ENCODE data around the gene KITLG. TPM values are rescaled to one million over a fixed set of nuclear protein-coding genes. Genes with fewer than 3 reads are reported as not detected.
A peak's percentile ranks its signal among the peaks of the same experiment; 100 is the strongest.

KITLG gene
- polyA plus RNA-seq, 4 donors = 4.5 to 12.3 (median 7.8) TPM

DNA sequence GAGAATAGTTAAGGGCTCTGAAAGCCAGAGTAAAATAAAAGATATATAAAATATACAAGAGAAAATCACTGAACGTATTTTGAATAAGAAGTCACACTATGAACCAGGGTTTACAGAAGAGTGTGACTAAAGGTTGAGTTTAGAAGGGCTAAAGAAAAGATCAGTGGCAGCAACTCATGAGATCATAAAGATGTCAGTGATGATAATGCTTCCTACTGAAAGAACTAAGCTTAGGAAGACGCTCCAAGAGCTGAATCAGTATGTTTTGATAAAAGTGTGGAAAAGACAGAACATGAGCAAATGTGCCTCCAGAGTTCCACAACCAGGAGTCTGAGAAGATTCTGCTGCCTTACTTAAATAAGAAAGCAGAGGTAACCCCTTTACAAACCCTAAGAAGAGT lies 74.6 kb downstream of the KITLG start:
- Histone ChIP-seq H3K4me1 (ENCODE audit: control insufficient read depth in 3 of 3, insufficient read depth in 2 of 3, low read depth in 1 of 3, low read length in 2 of 3) (peaks cover 0 to 8% (median 2%) of the 10 kb centered on the region in 3 donors), H3K36me3 (ENCODE audit: control insufficient read depth in 3 of 3, insufficient read depth in 2 of 3, low read depth in 1 of 3, low read length in 3 of 3) (peaks cover 0 to 7% (median 0%) of the 10 kb centered on the region in 3 donors), H3K27ac (ENCODE audit: low read depth in 1 of 3, low read length in 2 of 3) (no peak overlapping the region), H3K27me3 (ENCODE audit: control insufficient read depth in 3 of 3, insufficient read depth in 3 of 3, low read length in 3 of 3) (no peaks in the 10 kb centered on the region), H3K9me3 (ENCODE audit: control insufficient read depth in 2 of 2, insufficient read depth in 1 of 2, low read depth in 1 of 2, low read length in 1 of 2) (no peaks in the 10 kb centered on the region), H3K4me3 (ENCODE audit: low read depth in 1 of 3, low read length in 3 of 3) (no peak overlapping the region)
- DNase-seq (no peak), FAIRE-seq (no peak)
- WGBS, 3 donors = 82 to 94% (median 91%) methylated on average over 2 of the region's 2 CpGs

DNA sequence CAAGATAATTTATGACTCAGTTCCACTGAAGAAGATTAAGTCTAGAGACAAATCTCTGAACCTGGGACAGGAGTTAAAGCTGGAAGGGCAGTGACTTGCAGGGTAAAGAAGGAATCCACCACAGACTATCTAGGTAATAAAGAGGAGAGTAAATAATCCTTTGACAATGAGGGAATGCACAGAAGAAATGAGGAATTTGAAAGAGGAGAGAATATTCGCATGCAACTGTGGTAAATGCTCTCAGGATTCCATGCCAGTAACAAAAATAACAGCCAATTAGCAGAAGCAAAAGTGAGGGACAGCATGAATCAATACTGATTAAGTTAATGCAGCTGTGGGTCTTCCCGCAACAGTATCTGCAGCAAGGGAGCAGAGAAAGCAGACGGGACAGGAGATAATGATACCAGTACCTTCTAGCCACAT lies 77.0 kb downstream of the KITLG start:
- Histone ChIP-seq H3K27ac (ENCODE audit: low read depth in 1 of 3, low read length in 2 of 3) (no peak overlapping the region), H3K4me1 (ENCODE audit: control insufficient read depth in 3 of 3, insufficient read depth in 2 of 3, low read depth in 1 of 3, low read length in 2 of 3) (peaks cover 0 to 8% (median 2%) of the 10 kb centered on the region in 3 donors), H3K27me3 (ENCODE audit: control insufficient read depth in 3 of 3, insufficient read depth in 3 of 3, low read length in 3 of 3) (no peaks in the 10 kb centered on the region), H3K9me3 (ENCODE audit: control insufficient read depth in 2 of 2, insufficient read depth in 1 of 2, low read depth in 1 of 2, low read length in 1 of 2) (no peaks in the 10 kb centered on the region), H3K4me3 (ENCODE audit: low read depth in 1 of 3, low read length in 3 of 3) (no peak overlapping the region), H3K36me3 (ENCODE audit: control insufficient read depth in 3 of 3, insufficient read depth in 2 of 3, low read depth in 1 of 3, low read length in 3 of 3) (peaks cover 0 to 7% (median 0%) of the 10 kb centered on the region in 3 donors)
- peak; percentile 14 to 52 for DNase-seq
- WGBS, 3 donors = 78 to 88% (median 84%) methylated on average over 3 of the region's 3 CpGs
- no peak for FAIRE-seq

DNA sequence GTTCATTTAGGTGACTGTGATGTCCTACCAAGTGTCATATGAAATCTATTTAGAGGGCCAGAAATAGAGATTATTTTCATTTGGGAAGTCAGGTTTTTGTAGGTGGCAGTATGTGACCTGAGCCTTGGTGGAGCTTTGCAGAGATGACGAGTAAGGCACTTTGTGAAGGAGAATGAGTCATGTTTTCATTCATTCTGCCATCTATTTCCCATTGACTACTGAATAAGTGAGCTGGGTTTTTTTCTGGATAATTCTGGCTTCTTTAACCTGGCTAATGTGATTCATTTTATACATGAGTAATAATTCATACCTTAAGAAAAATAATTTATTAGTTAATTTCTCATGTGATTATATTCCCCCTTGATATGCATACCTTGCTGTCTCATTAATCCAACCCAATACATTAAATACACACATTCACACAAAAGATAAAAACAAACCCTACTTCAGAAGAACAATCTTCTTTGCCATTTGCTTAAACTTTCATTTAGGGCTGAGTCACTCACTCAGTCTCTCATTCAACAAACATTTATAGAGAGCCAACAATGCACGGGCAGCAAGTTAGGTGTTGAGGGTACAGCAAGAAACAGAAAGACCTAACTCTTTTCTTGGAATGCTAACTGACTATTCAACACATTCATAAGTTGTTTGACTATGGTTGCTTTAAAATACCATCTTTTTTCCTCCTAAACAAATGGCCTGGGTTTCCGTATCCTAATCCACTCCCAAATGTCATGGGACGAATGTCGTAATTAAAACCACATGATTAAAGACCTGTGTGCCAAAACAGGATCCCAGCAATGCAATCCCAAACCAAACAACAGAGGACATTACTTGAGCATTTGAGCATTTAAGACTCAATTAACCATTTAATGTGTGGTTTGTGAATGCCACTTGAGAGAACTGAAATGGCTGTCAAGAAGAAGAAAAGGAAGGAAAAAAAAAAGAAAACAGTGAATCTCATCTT lies 78.0 kb downstream of the KITLG start:
- no peaks in the 10 kb centered on the region for H3K27me3 ChIP-seq (ENCODE audit: control insufficient read depth in 3 of 3, insufficient read depth in 3 of 3, low read length in 3 of 3)
- no peak for FAIRE-seq
- H3K36me3 ChIP-seq (ENCODE audit: control insufficient read depth in 3 of 3, insufficient read depth in 2 of 3, low read depth in 1 of 3, low read length in 3 of 3) = peaks cover 0 to 7% (median 0%) of the 10 kb centered on the region in 3 donors
- no peak overlapping the region for H3K4me3 ChIP-seq (ENCODE audit: low read depth in 1 of 3, low read length in 3 of 3)
- WGBS, 3 donors = 82 to 91% (median 88%) methylated on average over 5 of the region's 5 CpGs
- H3K27ac ChIP-seq (ENCODE audit: low read depth in 1 of 3, low read length in 2 of 3) = no peak overlapping the region
- no peaks in the 10 kb centered on the region for H3K9me3 ChIP-seq (ENCODE audit: control insufficient read depth in 2 of 2, insufficient read depth in 1 of 2, low read depth in 1 of 2, low read length in 1 of 2)
- peaks cover 0 to 8% (median 2%) of the 10 kb centered on the region in 3 donors for H3K4me1 ChIP-seq (ENCODE audit: control insufficient read depth in 3 of 3, insufficient read depth in 2 of 3, low read depth in 1 of 3, low read length in 2 of 3)
- no peak for DNase-seq

DNA sequence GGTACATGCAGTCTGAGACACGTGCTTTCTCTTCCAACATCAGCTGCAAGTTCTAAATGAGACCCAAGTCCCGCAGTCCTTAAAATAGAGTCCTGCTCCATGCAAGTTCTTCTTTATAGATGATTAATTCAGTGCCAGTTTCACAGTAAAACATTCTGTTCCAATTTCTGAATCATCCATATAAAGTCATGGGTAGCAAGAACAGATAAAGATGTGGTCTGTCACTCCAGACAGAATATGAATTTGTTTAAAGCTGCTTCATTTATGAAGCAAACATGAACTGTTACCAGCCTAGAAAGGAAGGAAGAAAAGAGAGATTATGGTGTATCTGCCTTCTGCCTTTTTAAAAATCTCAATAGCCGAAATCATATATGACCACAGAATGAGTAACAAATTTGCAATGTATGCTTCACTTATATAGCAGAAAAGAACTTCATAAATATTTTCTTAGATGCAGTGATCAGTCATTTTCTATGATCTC lies 83.3 kb downstream of the KITLG start:
- Histone ChIP-seq H3K27ac (ENCODE audit: low read depth in 1 of 3, low read length in 2 of 3) (no peak overlapping the region), H3K4me3 (ENCODE audit: low read depth in 1 of 3, low read length in 3 of 3) (no peak overlapping the region), H3K9me3 (ENCODE audit: control insufficient read depth in 2 of 2, insufficient read depth in 1 of 2, low read depth in 1 of 2, low read length in 1 of 2) (no peaks in the 10 kb centered on the region), H3K27me3 (ENCODE audit: control insufficient read depth in 3 of 3, insufficient read depth in 3 of 3, low read length in 3 of 3) (no peaks in the 10 kb centered on the region), H3K4me1 (ENCODE audit: control insufficient read depth in 3 of 3, insufficient read depth in 2 of 3, low read depth in 1 of 3, low read length in 2 of 3) (no peaks in the 10 kb centered on the region), H3K36me3 (ENCODE audit: control insufficient read depth in 3 of 3, insufficient read depth in 2 of 3, low read depth in 1 of 3, low read length in 3 of 3) (peaks cover 0 to 2% (median 0%) of the 10 kb centered on the region in 3 donors)
- no peak for DNase-seq
- 78 to 86% (median 85%) methylated on average over 3 of the region's 3 CpGs for WGBS, 3 donors
- no peak for FAIRE-seq

DNA sequence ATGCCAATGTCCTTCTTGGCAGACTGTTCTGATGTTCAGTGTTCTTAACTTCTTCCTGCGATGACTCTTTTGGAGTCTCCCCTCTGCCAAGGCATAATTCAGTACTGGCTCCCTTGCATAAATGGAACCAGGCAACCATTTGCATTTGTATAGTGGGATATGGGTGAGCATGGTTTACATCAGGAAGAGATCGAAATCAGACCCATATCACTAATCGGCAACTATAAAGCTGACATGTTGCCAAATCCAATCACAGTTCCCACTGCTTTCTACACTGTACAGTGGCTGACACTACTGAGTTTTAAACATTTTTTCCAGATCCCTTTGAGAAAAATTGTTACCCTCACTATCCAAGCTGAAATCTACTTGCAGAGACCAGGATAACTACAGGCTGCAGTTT lies 83.8 kb downstream of the KITLG start:
- no peaks in the 10 kb centered on the region for H3K4me1 ChIP-seq (ENCODE audit: control insufficient read depth in 3 of 3, insufficient read depth in 2 of 3, low read depth in 1 of 3, low read length in 2 of 3)
- H3K36me3 ChIP-seq (ENCODE audit: control insufficient read depth in 3 of 3, insufficient read depth in 2 of 3, low read depth in 1 of 3, low read length in 3 of 3) = peaks cover 0 to 2% (median 0%) of the 10 kb centered on the region in 3 donors
- no peak overlapping the region for H3K4me3 ChIP-seq (ENCODE audit: low read depth in 1 of 3, low read length in 3 of 3)
- no peaks in the 10 kb centered on the region for H3K27me3 ChIP-seq (ENCODE audit: control insufficient read depth in 3 of 3, insufficient read depth in 3 of 3, low read length in 3 of 3)
- H3K27ac ChIP-seq (ENCODE audit: low read depth in 1 of 3, low read length in 2 of 3) = no peak overlapping the region
- 90 to 96% (median 92%) methylated on average over 3 of the region's 3 CpGs for WGBS, 3 donors
- DNase-seq (no peak), FAIRE-seq (no peak)
- no peaks in the 10 kb centered on the region for H3K9me3 ChIP-seq (ENCODE audit: control insufficient read depth in 2 of 2, insufficient read depth in 1 of 2, low read depth in 1 of 2, low read length in 1 of 2)

DNA sequence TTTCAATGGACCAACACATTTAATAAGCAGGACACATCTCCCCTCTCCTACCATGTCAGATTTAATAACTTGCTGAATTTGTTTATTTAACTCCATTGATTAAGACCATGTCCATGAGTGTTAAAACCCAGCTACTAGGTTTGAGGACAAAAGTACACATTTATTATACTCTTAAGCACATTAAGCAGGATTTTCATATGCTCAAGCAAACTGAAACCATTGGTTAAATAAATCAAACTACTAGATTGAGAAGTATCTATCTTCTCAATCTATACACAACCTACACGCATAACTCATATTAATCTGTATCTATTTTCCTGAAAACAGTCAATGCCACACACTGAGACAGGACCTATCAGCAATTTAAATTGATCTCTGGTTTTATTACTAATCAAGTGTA lies 85.2 kb downstream of the KITLG start:
- H3K4me3 ChIP-seq (ENCODE audit: low read depth in 1 of 3, low read length in 3 of 3) = no peak overlapping the region
- 93 to 97% (median 95%) methylated on average over 1 of the region's 1 CpG for WGBS, 3 donors
- no peaks in the 10 kb centered on the region for H3K4me1 ChIP-seq (ENCODE audit: control insufficient read depth in 3 of 3, insufficient read depth in 2 of 3, low read depth in 1 of 3, low read length in 2 of 3)
- no peaks in the 10 kb centered on the region for H3K27me3 ChIP-seq (ENCODE audit: control insufficient read depth in 3 of 3, insufficient read depth in 3 of 3, low read length in 3 of 3)
- no peaks in the 10 kb centered on the region for H3K9me3 ChIP-seq (ENCODE audit: control insufficient read depth in 2 of 2, insufficient read depth in 1 of 2, low read depth in 1 of 2, low read length in 1 of 2)
- DNase-seq (no peak), FAIRE-seq (no peak)
- peaks cover 0 to 2% (median 0%) of the 10 kb centered on the region in 3 donors for H3K36me3 ChIP-seq (ENCODE audit: control insufficient read depth in 3 of 3, insufficient read depth in 2 of 3, low read depth in 1 of 3, low read length in 3 of 3)
- H3K27ac ChIP-seq (ENCODE audit: low read depth in 1 of 3, low read length in 2 of 3) = no peak overlapping the region

- Histone ChIP-seq H3K4me3 (ENCODE audit: low read depth in 1 of 3, low read length in 3 of 3) (no peak overlapping the region), H3K4me1 (ENCODE audit: control insufficient read depth in 3 of 3, insufficient read depth in 2 of 3, low read depth in 1 of 3, low read length in 2 of 3) (no peaks in the 10 kb centered on the region), H3K36me3 (ENCODE audit: control insufficient read depth in 3 of 3, insufficient read depth in 2 of 3, low read depth in 1 of 3, low read length in 3 of 3) (peaks cover 0 to 2% (median 0%) of the 10 kb centered on the region in 3 donors), H3K9me3 (ENCODE audit: control insufficient read depth in 2 of 2, insufficient read depth in 1 of 2, low read depth in 1 of 2, low read length in 1 of 2) (no peaks in the 10 kb centered on the region), H3K27me3 (ENCODE audit: control insufficient read depth in 3 of 3, insufficient read depth in 3 of 3, low read length in 3 of 3) (no peaks in the 10 kb centered on the region), H3K27ac (ENCODE audit: low read depth in 1 of 3, low read length in 2 of 3) (no peak overlapping the region)
- FAIRE-seq (peak; percentile 10), DNase-seq (no peak)
- WGBS, 3 donors = 83 to 90% (median 84%) methylated on average over 1 of the region's 1 CpG
Measured at GRCh38 chr12:88494520-88494919, 85.8 kb downstream of the KITLG start.

DNA sequence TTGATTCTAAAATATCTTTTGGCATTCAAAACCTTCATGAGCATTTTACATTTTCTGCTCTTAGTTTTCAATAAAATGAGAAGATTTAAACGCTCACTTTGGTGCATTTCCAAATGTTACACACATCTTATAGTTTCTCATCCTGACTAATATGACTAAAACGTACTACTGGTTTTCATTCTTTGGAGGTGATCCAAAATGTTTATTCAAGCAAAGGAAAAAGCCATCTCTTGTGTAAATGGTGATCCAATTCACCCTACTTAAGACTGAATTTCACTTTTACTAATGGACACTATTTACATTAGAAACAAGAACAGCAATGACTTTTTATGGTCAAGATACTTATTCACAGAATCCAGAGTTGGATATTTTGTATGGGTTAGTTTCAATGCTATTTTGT lies 86.6 kb downstream of the KITLG start:
- H3K36me3 ChIP-seq (ENCODE audit: control insufficient read depth in 3 of 3, insufficient read depth in 2 of 3, low read depth in 1 of 3, low read length in 3 of 3) = peaks cover 0 to 2% (median 0%) of the 10 kb centered on the region in 3 donors
- DNase-seq = no peak
- no peak overlapping the region for H3K27ac ChIP-seq (ENCODE audit: low read depth in 1 of 3, low read length in 2 of 3)
- H3K4me1 ChIP-seq (ENCODE audit: control insufficient read depth in 3 of 3, insufficient read depth in 2 of 3, low read depth in 1 of 3, low read length in 2 of 3) = no peaks in the 10 kb centered on the region
- H3K9me3 ChIP-seq (ENCODE audit: control insufficient read depth in 2 of 2, insufficient read depth in 1 of 2, low read depth in 1 of 2, low read length in 1 of 2) = no peaks in the 10 kb centered on the region
- no peak overlapping the region for H3K4me3 ChIP-seq (ENCODE audit: low read depth in 1 of 3, low read length in 3 of 3)
- 60 to 80% (median 74%) methylated on average over 2 of the region's 2 CpGs for WGBS, 3 donors
- FAIRE-seq = no peak
- no peaks in the 10 kb centered on the region for H3K27me3 ChIP-seq (ENCODE audit: control insufficient read depth in 3 of 3, insufficient read depth in 3 of 3, low read length in 3 of 3)

Measured in small intestine (tissue), 7 donors.